H4 (cell line): ENCODE results near the gene FAM83B. TPM values are rescaled to one million over a fixed set of nuclear protein-coding genes. Genes with fewer than 3 reads are reported as not detected.

Source experiments
- DNase-seq: peaks from one replicate; pipeline ENCODE4 v3.0.0-alpha.2; 2015; ENCODE audit warnings: low spot score
- total RNA-seq: library from RNA; depleted of rRNA; stranded (reverse); fragments of >200 nt; shearing (Covaris generic); gene quantifications from 2 replicates; pipeline ENCODE4 v1.2.3, GENCODE V29; 2014

Gene FAM83B
- total RNA-seq, 1 experiment from 2014 or later = not detected

GRCh38 chr6:54980511-54981275, 134.1 kb downstream of the FAM83B start:
- DNase-seq = peak; percentile 14

- no peak for DNase-seq
These were observed 134.7 kb downstream of the FAM83B start for GRCh38 chr6:54981276-54981609.

DNA sequence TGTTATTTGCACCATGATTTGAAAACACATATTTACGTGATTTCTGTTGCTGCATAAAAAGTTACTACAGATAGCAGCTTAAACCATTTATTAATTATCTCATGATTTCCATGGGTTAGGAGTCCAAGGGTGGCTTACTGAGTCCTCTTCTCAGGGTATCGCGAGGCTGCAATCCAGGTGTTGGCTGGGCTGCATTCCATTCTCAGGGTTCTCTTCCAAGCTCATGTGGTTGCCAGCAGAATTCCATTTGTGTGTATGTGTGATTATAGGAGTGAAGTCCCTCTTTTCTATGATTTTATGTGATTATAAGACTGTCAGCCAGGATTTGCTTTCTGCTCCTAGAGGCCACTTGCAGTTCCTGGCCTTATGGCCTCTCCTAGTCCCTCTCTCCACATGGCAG, 135.1 kb downstream of the FAM83B start:
- peak; percentile 29 for DNase-seq

DNA sequence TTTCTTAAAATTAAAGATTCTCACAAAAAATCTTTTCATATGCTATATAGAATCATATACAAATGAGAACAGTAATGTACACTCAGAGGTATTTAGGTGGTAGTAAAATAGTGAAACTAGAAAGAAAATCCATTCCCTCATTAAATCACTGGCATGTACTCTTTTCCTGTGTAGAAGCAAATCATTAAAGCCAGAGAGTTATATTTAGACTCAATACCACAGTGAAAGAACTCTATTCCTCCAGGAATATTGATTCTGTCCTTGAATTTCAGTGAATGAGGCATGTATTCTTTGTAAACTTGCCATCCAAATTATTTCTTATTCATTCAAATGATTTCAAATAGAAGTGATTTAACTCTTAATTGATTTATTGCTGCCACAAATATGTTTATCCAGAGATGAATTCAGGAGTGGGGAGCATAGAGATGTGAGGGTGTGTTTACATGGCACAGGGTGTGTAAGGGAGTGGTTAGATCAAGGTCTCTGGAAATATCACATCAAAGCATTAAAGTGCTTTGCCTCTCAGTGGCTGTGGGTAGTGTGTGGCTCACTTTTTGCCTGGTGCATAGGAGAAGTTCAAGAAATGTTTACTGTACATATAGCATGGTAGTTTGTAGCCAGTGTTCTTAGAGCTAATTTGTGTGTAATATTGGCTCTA, 141.2 kb downstream of the FAM83B start:
- no peak for DNase-seq

DNA sequence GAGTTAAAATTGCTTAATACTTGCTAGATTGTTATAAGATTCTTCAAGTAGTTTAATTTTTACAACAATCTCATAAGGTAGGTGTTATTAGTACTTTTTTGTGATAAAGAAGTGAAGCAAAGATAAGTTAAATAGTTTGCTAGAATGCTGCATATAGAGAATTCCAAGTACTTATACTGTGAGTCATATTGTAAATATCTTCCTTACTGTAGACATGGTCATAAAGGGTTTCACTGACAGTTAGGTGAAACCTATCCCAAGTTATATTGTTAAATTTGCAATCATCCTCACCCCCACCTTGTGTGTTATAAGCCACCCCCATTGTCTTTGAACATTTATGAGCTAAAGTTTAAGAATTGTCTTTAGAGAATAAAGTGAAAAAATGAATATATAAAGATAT, 142.0 kb downstream of the FAM83B start:
- no peak for DNase-seq

DNA sequence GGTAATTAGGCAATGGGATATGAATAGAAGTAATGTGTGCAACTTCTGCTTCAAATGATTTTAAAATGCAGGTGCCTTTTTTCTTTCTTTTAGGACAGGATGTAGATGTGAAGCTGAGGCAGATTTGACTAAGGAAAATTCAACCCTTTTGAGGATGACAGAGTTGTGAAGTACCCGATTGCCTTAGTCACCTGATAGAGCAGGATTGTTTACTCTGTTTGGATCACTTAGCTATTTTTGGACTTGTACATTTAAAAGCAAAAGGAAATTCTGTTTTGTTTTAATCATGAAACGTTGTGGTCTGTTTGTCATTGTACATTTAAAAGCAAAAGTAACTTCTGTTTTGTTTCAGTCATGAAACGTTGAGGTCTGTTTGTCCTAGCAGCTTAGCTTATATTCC, 143.4 kb downstream of the FAM83B start:
- DNase-seq = no peak
